Adrenal gland (tissue), 12 donors: Measurements from ENCODE around the gene SERPINB6. TPM values are rescaled to one million over a fixed set of nuclear protein-coding genes. Genes with fewer than 3 reads are reported as not detected.

Experiments used
- DNase-seq, 7 donors: peaks; one replicate each; pipeline ENCODE4 v3.0.0-alpha.2; 2019 to 2020
- H3K27ac ChIP-seq, 5 donors: fragments of 200-600 bp; sonication (generic) in 4 of 5; 1 replicate in 3 of 5; 2 replicates in 2 of 5; pipeline versions ENCODE4 v1.5.1 to v1.8.0; 2016 to 2020; ENCODE audit warnings: mild to moderate bottlenecking in 1 of 5
- H3K27me3 ChIP-seq: fragments of 200-600 bp; 2 replicates; pipeline ENCODE4 v1.8.0; 2021
- H3K36me3 ChIP-seq, 2 donors: fragments of 200-600 bp; replicated peaks in 1 of 2; 1 replicate in 1 of 2; 2 replicates in 1 of 2; pipeline versions ENCODE4 v1.5.1 to v1.8.0; 2018 to 2022
- H3K4me1 ChIP-seq, 2 donors: fragments of 200-600 bp; replicated peaks in 1 of 2; 1 replicate in 1 of 2; 2 replicates in 1 of 2; pipeline versions ENCODE4 v1.5.1 to v1.8.0; 2018 to 2021
- H3K4me3 ChIP-seq, 4 donors: fragments of 200-600 bp; sonication (generic) in 3 of 4; one replicate each; pipeline ENCODE4 v1.5.1; 2016 to 2018
- H3K9me3 ChIP-seq, 3 donors: fragments of 200-600 bp; sonication (generic) in 1 of 3; replicated peaks in 1 of 3; 1 replicate in 2 of 3; 2 replicates in 1 of 3; pipeline versions ENCODE4 v1.5.1 to v1.8.0; 2016 to 2021
- POLR2A ChIP-seq, 2 donors: fragments of 450-650 bp; IDR thresholded peaks; one replicate each; pipeline ENCODE4 v1.6.1; 2017; ENCODE audit warnings: antibody characterized with exemption in 2 of 2, mild to moderate bottlenecking in 2 of 2, moderate library complexity in 1 of 2
- WGBS, 4 donors: extraction: QIAGEN DNeasy Blood & Tissue Kit in 2 of 4; methylation state at CpG; one replicate each; pipeline versions ENCODE4 v1.1.5 to v1.1.7; 2013 to 2017; 5-methylcytosine and 5-hydroxymethylcytosine counted together
- intact Hi-C, 2 donors: fragments of 100-400 bp; cut with DNase I; formaldehyde crosslinking; loops; one replicate each; pipeline versions ENCODE4 v1.14.1 to v1.15.0; 2022 to 2023
- polyA plus RNA-seq, 3 donors: library from polyadenylated mRNA; stranded (reverse); fragments of 200-250 nt in 2 of 3; fragments of 350-450 nt in 1 of 3; fragmentation: Illumina TruSeq in 1 of 3; extraction: RNeasy Lipid Tissue Mini Kit (QIAGEN cat#74804) in 1 of 3; gene quantifications; one replicate each; pipeline ENCODE4 v1.2.3, GENCODE V29; 2013 to 2014
- total RNA-seq, 9 donors: library from RNA; depleted of rRNA in 4 of 9; stranded (reverse); fragments of >200 nt in 4 of 9; fragments of 120-200 nt in 1 of 9; fragmentation: NEBNext Ultra II Directional in 1 of 9; extraction: Animal tissue kit (Norgen Biotek cat#: 25700) in 1 of 9; gene quantifications; one replicate each; pipeline versions ENCODE4 v1.1.0 to v1.2.4, GENCODE V29; 2013 to 2023
- TF ChIP-seq, protein P1 (sequence below), 6 experiments: fragments of 450-650 bp in 4 of 6; fragments of 200-600 bp in 2 of 6; sonication (generic) in 1 of 6; IDR thresholded peaks; 1 replicate in 5 of 6; 2 replicates in 1 of 6; pipeline versions ENCODE4 v1.5.1 to v1.8.0; 2016 to 2021; ENCODE audit warnings: antibody characterized with exemption in 6 of 6, mild to moderate bottlenecking in 2 of 6, moderate library complexity in 1 of 6
- donor health status: healthy with polysubstance abuse.
- donor health status: Bipolar disorder and iron deficiency.
- donor health status: DM: yes; HTN: yes; CAD: no.
- donor health status: DM: no; HTN: no; CAD: no.
- donor health status: DM: no; HTN: no; CAD: no.
- donor health status: DM: yes; HTN: yes; CAD: no.

SERPINB6 gene
- total and polyA plus RNA-seq, 12 donors, result 132 to 332 (median 209) TPM

DNA sequence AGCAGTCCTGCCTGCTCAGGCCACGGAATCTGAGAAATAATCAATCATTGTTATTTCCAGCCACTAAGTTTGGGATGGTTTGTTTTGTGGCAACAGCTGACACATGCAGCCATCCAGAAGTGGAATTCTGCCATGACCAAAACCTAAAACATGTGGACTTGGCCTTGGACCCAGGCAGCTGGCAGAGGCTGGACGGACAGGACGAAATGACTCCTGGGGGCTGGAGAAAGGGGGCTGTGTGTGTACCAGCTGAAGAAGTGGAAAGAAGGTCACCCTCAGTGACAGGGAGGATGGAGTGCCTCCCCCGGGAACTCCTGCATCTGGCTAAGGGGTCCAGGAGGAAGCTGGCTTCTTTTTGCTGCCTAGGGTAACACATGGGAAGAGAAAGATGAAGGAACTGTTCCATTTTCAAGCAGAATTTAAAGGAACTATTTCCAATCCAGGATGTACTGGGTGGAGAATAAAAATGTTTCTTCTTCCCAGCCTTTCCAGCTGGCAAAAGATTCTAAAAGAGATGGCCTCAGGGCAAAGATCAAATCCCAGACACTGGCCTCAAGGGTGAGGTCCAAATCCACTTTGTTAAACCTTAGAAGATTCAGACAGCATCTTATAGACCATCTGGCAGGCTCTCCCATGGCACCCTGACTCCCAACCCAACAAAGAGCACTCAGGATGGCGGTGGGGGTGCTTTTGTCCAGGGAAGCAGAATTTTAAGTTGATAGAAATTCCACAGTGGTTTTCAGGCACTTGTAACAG is 14.3 kb downstream of the SERPINB6 start:
- intact Hi-C loops, result no loop called here
- H3K4me1 ChIP-seq, result peaks cover 11 to 50% of the 10 kb centered on the region in 2 donors
- H3K9me3 ChIP-seq, result no peaks in the 10 kb centered on the region
- 49 to 59% (median 55%) methylated on average over 5 of the region's 5 CpGs for WGBS, 4 donors
- peak in 3 of 7 donors; percentile 19 to 50 (median 20) for DNase-seq
- TF ChIP-seq, protein P1, sequence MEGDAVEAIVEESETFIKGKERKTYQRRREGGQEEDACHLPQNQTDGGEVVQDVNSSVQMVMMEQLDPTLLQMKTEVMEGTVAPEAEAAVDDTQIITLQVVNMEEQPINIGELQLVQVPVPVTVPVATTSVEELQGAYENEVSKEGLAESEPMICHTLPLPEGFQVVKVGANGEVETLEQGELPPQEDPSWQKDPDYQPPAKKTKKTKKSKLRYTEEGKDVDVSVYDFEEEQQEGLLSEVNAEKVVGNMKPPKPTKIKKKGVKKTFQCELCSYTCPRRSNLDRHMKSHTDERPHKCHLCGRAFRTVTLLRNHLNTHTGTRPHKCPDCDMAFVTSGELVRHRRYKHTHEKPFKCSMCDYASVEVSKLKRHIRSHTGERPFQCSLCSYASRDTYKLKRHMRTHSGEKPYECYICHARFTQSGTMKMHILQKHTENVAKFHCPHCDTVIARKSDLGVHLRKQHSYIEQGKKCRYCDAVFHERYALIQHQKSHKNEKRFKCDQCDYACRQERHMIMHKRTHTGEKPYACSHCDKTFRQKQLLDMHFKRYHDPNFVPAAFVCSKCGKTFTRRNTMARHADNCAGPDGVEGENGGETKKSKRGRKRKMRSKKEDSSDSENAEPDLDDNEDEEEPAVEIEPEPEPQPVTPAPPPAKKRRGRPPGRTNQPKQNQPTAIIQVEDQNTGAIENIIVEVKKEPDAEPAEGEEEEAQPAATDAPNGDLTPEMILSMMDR (IDR thresholded peaks at IDR 0.05), result no peak
- TF ChIP-seq POLR2A (IDR thresholded peaks at IDR 0.05), result no peak
- peak overlapping the region in 3 of 5 donors; percentile 46 to 81 (median 62) for H3K27ac ChIP-seq
- no peaks in the 10 kb centered on the region for H3K27me3 ChIP-seq
- H3K36me3 ChIP-seq, result peaks cover 0 to 43% of the 10 kb centered on the region in 2 donors
- H3K4me3 ChIP-seq, result no peak overlapping the region

DNA sequence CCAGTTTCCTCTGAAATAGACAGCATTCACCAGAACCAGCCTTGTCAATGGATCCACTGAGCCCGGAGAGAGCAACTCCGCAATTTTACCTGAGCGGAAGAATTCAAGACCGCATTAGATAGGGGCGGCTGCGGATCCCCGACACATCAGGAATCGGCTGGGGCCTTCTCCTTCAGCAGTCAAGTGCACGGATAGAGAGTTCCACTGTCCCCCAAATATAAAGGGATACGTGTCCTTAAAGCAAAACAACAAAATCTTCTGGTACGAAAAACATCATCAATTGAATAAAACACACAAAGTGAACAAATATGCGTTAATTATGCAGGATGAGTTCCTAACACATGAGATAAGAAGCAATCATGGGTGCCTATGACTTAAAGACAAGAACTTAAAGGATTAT is 18.3 kb downstream of the SERPINB6 start:
- peak overlapping the region in 2 of 4 donors; percentile 0 to 31 for H3K4me3 ChIP-seq
- TF ChIP-seq, protein P1 (IDR thresholded peaks at IDR 0.05), result no peak
- no peak for TF ChIP-seq POLR2A (IDR thresholded peaks at IDR 0.05)
- no peaks in the 10 kb centered on the region for H3K9me3 ChIP-seq
- H3K4me1 ChIP-seq, result peaks cover 6 to 26% of the 10 kb centered on the region in 2 donors
- intact Hi-C loops, result no loop called here
- H3K27ac ChIP-seq, result peak overlapping the region in 4 of 5 donors; percentile 14 to 85 (median 59)
- peaks cover 0 to 53% of the 10 kb centered on the region in 2 donors for H3K36me3 ChIP-seq
- no peaks in the 10 kb centered on the region for H3K27me3 ChIP-seq
- DNase-seq, result peak in 1 of 7 donors; percentile 20
- 67 to 87% (median 80%) methylated on average over 12 of the region's 12 CpGs for WGBS, 4 donors

DNA sequence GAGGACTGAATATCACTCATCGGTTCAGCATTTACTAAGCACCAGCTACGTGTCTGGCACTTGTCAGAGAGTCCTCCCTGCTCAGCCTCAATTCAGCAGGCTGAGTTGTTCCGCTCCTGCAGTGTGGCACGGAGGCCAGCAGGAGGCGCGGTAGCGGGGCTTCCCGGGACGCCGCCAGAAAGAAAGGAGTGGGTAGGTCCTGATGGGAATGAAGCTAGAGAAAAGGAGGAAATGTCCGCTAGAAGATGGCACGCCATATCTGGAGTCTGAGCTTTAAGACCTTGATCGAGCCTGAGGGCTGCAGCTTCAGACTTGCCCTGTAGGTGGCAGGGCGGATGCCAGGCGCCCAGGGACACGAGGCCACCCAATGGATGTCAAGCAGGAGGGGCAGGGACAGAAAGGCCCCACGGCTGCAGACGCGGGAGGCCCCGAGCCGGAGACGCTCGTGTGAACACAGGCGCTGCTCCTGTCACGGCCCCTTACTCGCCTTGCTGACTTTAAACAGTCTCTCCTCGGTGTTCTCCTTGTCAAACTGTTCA is 18.7 kb downstream of the SERPINB6 start:
- Histone ChIP-seq H3K4me3 (peak overlapping the region in 2 of 4 donors; percentile 0 to 31), H3K4me1 (peaks cover 6 to 22% of the 10 kb centered on the region in 2 donors), H3K27me3 (no peaks in the 10 kb centered on the region), H3K36me3 (peaks cover 0 to 57% of the 10 kb centered on the region in 2 donors), H3K27ac (peak overlapping the region in 4 of 5 donors; percentile 32 to 85 (median 59)), H3K9me3 (no peaks in the 10 kb centered on the region)
- TF ChIP-seq, protein P1 (IDR thresholded peaks at IDR 0.05), result peak; percentile 96 to 100 (median 98)
- no peak for TF ChIP-seq POLR2A (IDR thresholded peaks at IDR 0.05)
- WGBS, 4 donors, result 9 to 19% (median 11%) methylated on average over 18 to 27 of the region's 27 CpGs
- intact Hi-C loops, result no loop called here
- DNase-seq, result peak; percentile 80 to 95 (median 92)

DNA sequence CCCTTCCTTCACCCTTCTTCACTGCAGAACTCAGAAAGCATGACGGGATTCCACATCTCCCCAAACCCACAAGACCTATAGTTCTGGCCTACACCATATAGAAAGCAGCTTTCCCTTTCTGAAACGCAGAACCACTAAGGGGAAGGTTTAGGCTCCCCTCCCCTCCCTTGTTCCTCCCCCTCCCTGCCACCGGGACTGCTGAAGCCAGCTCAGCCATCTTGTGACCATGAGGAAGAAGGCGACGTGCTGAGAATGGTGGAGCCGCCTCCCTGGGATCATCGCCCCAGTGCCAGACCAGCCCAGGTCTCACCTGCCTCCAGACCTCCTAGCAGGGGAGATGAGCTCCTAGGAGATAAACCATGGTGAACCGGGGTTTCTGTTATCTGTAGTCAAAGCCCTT is 19.6 kb downstream of the SERPINB6 start:
- peak overlapping the region in 4 of 5 donors; percentile 32 to 69 (median 56) for H3K27ac ChIP-seq
- 61 to 85% (median 66%) methylated on average over 5 to 8 of the region's 8 CpGs for WGBS, 4 donors
- intact Hi-C loops, result loop anchor here in 1 of 2 donors (2.0 kb wide), 1 partner anchor 37 kb away; no protein-coding TSS in a partner anchor
- no peak overlapping the region for H3K4me3 ChIP-seq
- H3K27me3 ChIP-seq, result no peaks in the 10 kb centered on the region
- DNase-seq, result peak in 6 of 7 donors; percentile 15 to 62 (median 53)
- no peaks in the 10 kb centered on the region for H3K9me3 ChIP-seq
- H3K4me1 ChIP-seq, result peaks cover 6 to 14% of the 10 kb centered on the region in 2 donors
- H3K36me3 ChIP-seq, result peaks cover 0 to 61% of the 10 kb centered on the region in 2 donors
- TF ChIP-seq POLR2A (IDR thresholded peaks at IDR 0.05), result no peak
- TF ChIP-seq, protein P1 (IDR thresholded peaks at IDR 0.05), result no peak
